Activated naive CD4-positive, alpha-beta T cell treated with anti-CD3 and anti-CD28 coated beads for 36 hours (primary cell): ENCODE measurements around the gene AIP. TPM values are rescaled to one million over a fixed set of nuclear protein-coding genes. Genes with fewer than 3 reads are reported as not detected.
"Not testable (repeated sequence)": the region's sequence is repeated elsewhere in the genome, so short reads cannot be mapped to it uniquely, and the experiment has no call there.

Experiments
- CTCF ChIA-PET: fragments of 350-600 bp; sonication (Branson Sonifier 250); formaldehyde crosslinking; loops from one replicate; lab custom pipeline; 2021; ENCODE audit warnings: antibody characterized with exemption; lab: Charles Lee
- DNase-seq: peaks from one replicate; pipeline ENCODE4 v3.0.0-alpha.2; 2020
- H3K27ac Mint-ChIP-seq: one replicate; pipeline ENCODE4 v1.8.0; 2021; ENCODE audit warnings: mild to moderate bottlenecking, mixed read lengths
- H3K27me3 Mint-ChIP-seq: one replicate; pipeline ENCODE4 v1.8.0; 2021; ENCODE audit warnings: low read depth, mixed read lengths
- H3K36me3 Mint-ChIP-seq: one replicate; pipeline ENCODE4 v1.8.0; 2021; ENCODE audit warnings: low read depth, mixed read lengths
- H3K4me1 Mint-ChIP-seq: one replicate; pipeline ENCODE4 v1.8.0; 2021; ENCODE audit warnings: low read depth, mixed read lengths
- H3K4me3 Mint-ChIP-seq: one replicate; pipeline ENCODE4 v1.8.0; 2021; ENCODE audit warnings: mild to moderate bottlenecking, moderate library complexity, mixed read lengths
- H3K9me3 Mint-ChIP-seq: one replicate; pipeline ENCODE4 v1.8.0; 2021; ENCODE audit warnings: mixed read lengths
- intact Hi-C: fragments of 100-400 bp; cut with micrococcal nuclease; formaldehyde crosslinking; loops from one replicate; pipeline ENCODE4 v1.15.1; 2023
- total RNA-seq, 2 experiments: library from RNA; stranded (reverse); gene quantifications; one replicate each; pipeline ENCODE4 v1.2.3, GENCODE V29; 2021

The AIP gene
- total RNA-seq, 2 experiments from 2014 or later, result 163 to 166 TPM

DNA sequence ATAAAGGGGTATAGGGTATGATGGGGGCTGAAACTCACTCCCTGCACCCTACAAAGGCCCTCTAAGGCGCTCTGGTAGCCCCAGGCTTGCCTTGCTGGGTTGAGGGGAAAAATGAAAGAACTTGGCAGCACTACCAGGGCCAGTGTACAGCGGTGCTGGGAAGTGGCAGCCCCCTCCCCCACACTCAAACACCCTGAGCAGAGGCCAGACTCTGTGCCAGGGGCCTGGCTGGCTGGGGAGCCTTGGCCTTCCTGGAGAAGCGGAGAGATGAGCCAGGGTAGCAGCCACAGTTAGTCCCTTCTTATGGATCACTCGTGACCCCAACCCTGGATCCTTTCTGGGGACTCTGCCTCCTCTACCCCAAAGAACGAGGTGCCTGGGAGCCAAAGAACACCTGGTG lies 16.5 kb upstream of the AIP start:
- no peak for DNase-seq
- intact Hi-C loops, result no loop called here
- H3K4me3 Mint-ChIP-seq, result no peak overlapping the region
- peak overlapping the region; percentile 83 for H3K27ac Mint-ChIP-seq
- H3K9me3 Mint-ChIP-seq, result no peaks in the 10 kb centered on the region
- H3K27me3 Mint-ChIP-seq, result no peaks in the 10 kb centered on the region
- CTCF ChIA-PET, result interaction anchor here (0.6 to 3.9 kb wide), 3 partner anchors 27 to 213 kb away, joined by 3 to 20 read pairs (median 4); partner anchors contain the start of gene PTPRCAP
- H3K4me1 Mint-ChIP-seq, result peaks cover 33% of the 10 kb centered on the region
- H3K36me3 Mint-ChIP-seq, result peaks cover 5% of the 10 kb centered on the region

DNA sequence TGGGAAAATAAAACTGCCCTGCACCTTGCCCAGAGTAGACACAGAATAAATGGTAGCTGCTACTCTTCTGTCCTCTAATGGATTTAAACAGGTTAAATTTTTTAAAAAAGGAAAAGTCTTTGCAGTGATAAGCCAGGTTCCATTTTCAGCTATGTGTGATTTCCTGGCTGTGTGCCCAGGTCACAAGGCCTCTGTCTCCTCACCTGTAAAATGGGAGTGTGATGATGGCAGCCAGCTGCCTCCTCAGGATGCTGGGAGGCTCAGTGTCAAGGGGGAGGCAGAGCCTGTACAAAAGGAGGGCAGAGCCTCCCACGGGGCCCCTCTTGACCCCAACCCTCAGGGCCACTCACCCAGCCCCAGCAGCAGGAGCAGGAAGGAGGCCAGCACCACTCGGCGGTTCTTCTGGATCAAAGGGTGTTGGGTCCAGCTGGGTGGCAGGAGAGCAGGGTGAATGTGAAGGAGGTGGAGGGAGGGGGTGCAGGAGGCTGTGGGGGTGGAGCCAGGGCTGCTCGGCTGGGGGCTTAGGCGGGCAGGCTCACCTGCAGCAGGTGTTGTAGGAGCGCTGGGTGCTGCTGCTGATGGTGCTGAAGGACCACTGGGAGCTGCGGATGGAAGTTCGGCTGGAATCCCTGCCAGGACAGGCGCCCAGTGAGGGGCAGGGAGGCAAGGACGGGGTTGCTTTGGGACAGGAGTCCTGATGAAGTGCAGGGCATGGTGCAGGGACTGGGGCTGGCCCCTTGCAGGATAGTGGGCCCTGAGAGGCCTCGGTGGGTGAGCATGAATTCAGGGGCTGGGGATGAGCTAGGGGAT lies 15.7 kb upstream of the AIP start:
- CTCF ChIA-PET, result interaction anchor here (1.3 to 3.9 kb wide), 5 partner anchors 19 to 85 kb away, joined by 4 to 20 read pairs (median 6); partner anchors contain the start of genes PITPNM1, PTPRCAP and TBC1D10C
- intact Hi-C loops, result no loop called here
- Mint-ChIP-seq H3K27ac (peak overlapping the region; percentile 83), H3K4me3 (peak overlapping the region; percentile 80), H3K9me3 (no peaks in the 10 kb centered on the region), H3K36me3 (peaks cover 5% of the 10 kb centered on the region), H3K4me1 (peaks cover 33% of the 10 kb centered on the region), H3K27me3 (no peaks in the 10 kb centered on the region)
- DNase-seq, result no peak

DNA sequence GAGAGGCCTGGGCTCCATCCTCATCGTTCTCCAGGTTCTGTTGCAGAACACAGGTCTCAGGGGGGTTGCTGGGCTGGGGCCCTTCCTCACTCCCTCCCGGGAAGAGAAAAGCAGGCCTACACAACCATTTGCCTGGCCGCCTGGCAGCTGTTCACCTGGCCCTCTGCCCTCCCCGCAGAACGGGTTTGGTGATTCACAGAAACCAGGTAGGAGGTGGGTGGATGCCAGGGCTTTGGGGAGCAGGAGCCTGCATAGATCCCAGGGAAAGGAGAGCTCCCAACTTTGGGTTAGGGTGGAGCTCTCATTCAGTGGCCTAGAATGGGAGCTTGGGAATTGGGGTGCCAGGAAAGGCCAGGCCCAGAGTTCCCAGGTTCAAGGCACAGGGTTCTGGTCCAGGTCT lies 14.8 kb upstream of the AIP start:
- peaks cover 33% of the 10 kb centered on the region for H3K4me1 Mint-ChIP-seq
- intact Hi-C loops, result loop anchor here (2.0 kb wide), 3 partner anchors 21 to 39 kb away; partner anchors contain the start of gene RPS6KB2
- DNase-seq, result peak; percentile 54

DNA sequence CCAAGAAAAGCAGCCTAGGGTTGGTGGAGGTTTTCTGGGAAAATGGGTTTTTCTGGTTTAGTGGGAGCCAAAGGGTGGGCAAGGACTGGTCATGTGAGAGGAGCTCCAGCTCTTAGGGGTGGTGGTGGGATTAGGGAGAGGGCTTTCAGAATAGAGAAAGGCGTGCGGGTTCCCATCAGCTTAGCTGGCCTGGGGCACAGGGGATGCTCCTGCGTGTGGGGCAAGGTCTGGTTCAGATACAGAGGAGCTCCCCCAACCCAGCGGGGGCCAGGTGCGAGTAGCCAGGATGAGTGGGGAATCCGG lies 14.4 kb upstream of the AIP start:
- CTCF ChIA-PET, result interaction anchor here (0.8 to 3.9 kb wide), 11 partner anchors 13 to 112 kb away, joined by 3 to 20 read pairs (median 5); partner anchors contain the start of genes AIP, CDK2AP2, PITPNM1 and PTPRCAP

More for the DNA sequence above, 14.8 kb upstream of the AIP start:
- CTCF ChIA-PET, result interaction anchor here (0.8 to 3.9 kb wide), 11 partner anchors 13 to 111 kb away, joined by 3 to 20 read pairs (median 5); partner anchors contain the start of genes AIP, CDK2AP2, PITPNM1 and PTPRCAP
- Mint-ChIP-seq H3K9me3 (no peaks in the 10 kb centered on the region), H3K27me3 (no peaks in the 10 kb centered on the region), H3K36me3 (peaks cover 5% of the 10 kb centered on the region), H3K27ac (peak overlapping the region; percentile 83), H3K4me3 (peak overlapping the region; percentile 80)

DNA sequence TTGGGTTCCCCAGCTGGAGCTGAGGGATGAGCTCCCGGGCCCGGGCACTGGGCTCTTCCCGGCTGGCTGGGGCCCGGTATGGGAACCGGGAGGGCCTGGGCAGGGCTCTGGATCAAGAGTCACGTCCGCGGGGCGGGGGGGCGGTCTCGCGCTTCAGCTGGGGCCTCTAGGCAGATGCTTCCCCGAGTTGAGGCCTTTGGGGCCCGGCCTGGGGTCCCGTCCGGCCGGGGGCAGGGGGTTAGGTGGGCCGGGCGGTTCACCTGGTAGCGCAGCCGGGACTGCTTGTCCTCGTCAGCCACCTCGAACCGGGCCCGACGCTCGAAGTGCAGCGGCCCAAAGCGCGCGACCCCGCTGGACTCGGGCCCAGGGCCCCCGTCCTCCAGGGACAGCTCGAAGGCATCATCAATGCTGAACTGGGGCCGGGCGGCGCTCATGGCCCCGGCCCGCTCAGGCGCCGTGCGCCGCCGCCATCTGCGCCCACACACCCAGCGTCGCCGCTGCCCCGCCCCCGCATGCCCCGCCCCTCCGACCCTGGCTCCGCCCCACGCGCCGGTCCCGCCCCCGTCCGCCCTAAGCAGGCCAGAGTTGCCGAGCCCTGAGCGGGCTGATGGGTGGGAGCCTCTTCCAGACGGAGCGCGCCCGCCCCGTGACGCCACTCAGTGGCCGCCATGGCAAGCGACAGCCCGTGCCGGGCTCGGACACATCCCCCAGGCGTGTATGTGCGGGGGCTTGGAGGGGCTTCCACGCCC lies 13.9 kb upstream of the AIP start, which contains the start of gene TMEM134:
Gene TMEM134, minus strand, starts transcription at position 493 of the 749 bp plus-strand sequence. Its CDS starts 59 bp downstream, at position 434.
- Mint-ChIP-seq H3K36me3 (peaks cover 5% of the 10 kb centered on the region), H3K4me3 (peak within 1 kb of the TSS; percentile 80), H3K27ac (peak within 1 kb of the TSS; percentile 86), H3K27me3 (no peaks in the 10 kb centered on the region), H3K4me1 (peaks cover 33% of the 10 kb centered on the region), H3K9me3 (no peaks in the 10 kb centered on the region)
- DNase-seq, result peak; percentile 92
- intact Hi-C loops, result loop anchor here (1.0 to 2.0 kb wide), 8 partner anchors 14 to 78 kb away; partner anchors contain the start of genes AIP, RAD9A and RPS6KB2
- CTCF ChIA-PET, result interaction anchor here (0.7 to 3.9 kb wide), 12 partner anchors 12 to 112 kb away, joined by 3 to 20 read pairs (median 4); partner anchors contain the start of genes AIP, CDK2AP2, PITPNM1 and PTPRCAP

More for the DNA sequence above, 14.4 kb upstream of the AIP start:
- H3K9me3 Mint-ChIP-seq, result no peaks in the 10 kb centered on the region
- peak overlapping the region; percentile 80 for H3K4me3 Mint-ChIP-seq
- peak; percentile 45 for DNase-seq
- no peaks in the 10 kb centered on the region for H3K27me3 Mint-ChIP-seq
- H3K27ac Mint-ChIP-seq, result peak overlapping the region; percentile 83
- H3K4me1 Mint-ChIP-seq, result peaks cover 33% of the 10 kb centered on the region
- intact Hi-C loops, result loop anchor here (2.0 kb wide), 3 partner anchors 22 to 40 kb away; partner anchors contain the start of gene RPS6KB2
- peaks cover 5% of the 10 kb centered on the region for H3K36me3 Mint-ChIP-seq

DNA sequence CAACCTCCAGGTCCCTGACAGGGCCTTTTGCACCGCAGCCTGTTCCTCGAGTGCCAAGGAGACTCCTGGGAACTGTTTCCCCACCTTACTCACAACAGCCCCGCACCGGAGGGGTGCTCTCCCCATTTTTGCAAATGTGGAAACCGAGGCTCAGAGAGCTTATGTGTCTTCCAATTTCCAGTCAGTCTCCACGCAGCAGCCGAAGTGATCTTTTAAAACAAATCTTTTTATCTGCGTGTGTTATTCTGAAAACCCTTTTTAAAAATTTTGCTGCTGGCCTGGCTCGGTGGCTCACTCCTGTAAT lies 13.4 kb upstream of the AIP start:
- Mint-ChIP-seq H3K9me3 (no peaks in the 10 kb centered on the region), H3K36me3 (peaks cover 5% of the 10 kb centered on the region), H3K27ac (peak overlapping the region; percentile 86), H3K27me3 (no peaks in the 10 kb centered on the region), H3K4me3 (peak overlapping the region; percentile 75), H3K4me1 (peaks cover 32% of the 10 kb centered on the region)
- intact Hi-C loops, result loop anchor here (1.0 to 2.0 kb wide), 8 partner anchors 14 to 78 kb away; partner anchors contain the start of genes AIP, RAD9A and RPS6KB2
- no peak for DNase-seq
- CTCF ChIA-PET, result interaction anchor here (0.7 to 2.1 kb wide), 4 partner anchors 36 to 113 kb away, joined by 3 to 6 read pairs (median 4); partner anchors contain the start of genes PITPNM1 and RAD9A

DNA sequence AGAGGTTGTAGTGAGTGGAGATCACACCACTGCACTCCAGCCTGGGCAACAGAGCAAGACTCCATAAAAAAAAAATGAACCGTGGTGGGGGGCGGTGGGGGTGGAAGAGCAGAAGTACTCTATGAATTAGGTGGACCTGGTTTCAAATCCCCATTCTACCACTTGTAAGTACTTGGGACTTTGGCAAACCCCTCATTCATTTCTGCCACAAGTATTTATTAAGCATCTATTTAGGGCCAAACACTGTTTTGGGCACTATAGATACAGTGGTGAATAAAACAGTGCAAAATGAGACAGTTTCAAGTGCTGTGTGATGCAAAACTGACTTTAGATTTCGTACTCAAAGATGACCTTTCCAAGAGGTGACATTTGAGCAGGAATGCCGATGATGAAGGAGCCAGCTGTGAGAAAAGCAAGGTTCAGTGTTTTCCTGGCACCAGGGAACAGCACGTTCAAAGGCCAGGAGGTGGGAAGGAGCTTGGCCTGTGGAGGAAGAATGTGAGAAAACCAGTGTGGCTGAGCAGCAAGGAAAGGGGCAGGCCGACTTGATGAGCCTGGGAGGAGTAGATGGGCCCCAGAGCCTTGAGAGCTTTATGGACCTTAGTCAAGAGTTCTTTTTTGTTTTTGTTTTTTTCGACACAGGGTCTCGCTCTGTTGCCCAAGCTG lies 12.4 kb upstream of the AIP start:
- H3K9me3 Mint-ChIP-seq, result no peaks in the 10 kb centered on the region
- CTCF ChIA-PET, result interaction anchor here (0.9 to 1.8 kb wide), 2 partner anchors 14 to 66 kb away, joined by 3 to 6 read pairs; no protein-coding TSS in a partner anchor
- H3K36me3 Mint-ChIP-seq, result peaks cover 2% of the 10 kb centered on the region
- peak overlapping the region; percentile 75 for H3K4me3 Mint-ChIP-seq
- H3K27ac Mint-ChIP-seq, result peak overlapping the region; percentile 86
- intact Hi-C loops, result no loop called here
- no peaks in the 10 kb centered on the region for H3K27me3 Mint-ChIP-seq
- H3K4me1 Mint-ChIP-seq, result peaks cover 28% of the 10 kb centered on the region
- no peak for DNase-seq

DNA sequence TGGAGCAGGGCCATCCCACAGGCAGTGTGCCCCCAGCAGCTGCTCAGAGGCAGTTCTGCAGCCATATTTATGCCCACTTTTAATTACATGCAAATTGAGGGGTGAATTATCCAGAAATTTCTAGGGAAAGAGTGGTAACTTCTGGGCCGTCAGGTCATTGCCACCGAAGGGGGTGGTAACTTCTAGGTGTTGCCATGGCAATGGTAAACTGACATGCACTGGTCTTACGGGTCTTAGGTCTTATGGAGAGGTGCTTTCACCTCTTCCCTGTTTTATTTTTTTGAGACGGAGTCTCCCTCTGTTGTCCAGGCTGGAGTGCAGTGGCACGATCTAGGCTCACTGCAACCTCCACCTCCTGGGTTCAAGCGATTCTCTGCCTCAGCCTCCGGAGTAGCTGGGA lies 9.9 kb upstream of the AIP start:
- no peak for DNase-seq
- Mint-ChIP-seq H3K9me3 (no peaks in the 10 kb centered on the region), H3K36me3 (no peaks in the 10 kb centered on the region), H3K27ac (no peak overlapping the region), H3K4me1 (peaks cover 11% of the 10 kb centered on the region), H3K4me3 (no peak overlapping the region), H3K27me3 (no peaks in the 10 kb centered on the region)
- CTCF ChIA-PET, result no interaction called here
- intact Hi-C loops, result no loop called here

DNA sequence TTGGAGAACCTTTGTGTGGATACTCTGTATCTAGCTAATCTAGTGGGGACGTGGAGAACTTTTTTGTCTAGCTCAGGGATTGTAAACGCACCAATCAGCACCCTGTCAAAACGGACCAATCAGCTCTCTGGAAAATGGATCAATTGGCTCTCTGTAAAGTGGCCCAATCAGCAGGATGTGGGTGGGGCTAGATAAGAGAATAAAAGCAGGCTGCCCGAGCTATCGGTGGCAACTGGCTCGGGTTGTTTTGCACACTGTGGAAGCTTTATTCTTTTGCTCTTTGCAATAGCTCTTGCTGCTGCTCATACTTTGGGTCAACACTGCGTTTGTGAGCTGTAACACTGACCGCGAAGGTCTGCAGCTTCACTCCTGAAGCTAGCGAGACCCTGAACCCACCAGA lies 6.1 kb upstream of the AIP start:
- DNase-seq, intact Hi-C loops, H3K36me3 Mint-ChIP-seq, H3K9me3 Mint-ChIP-seq, H3K4me1 Mint-ChIP-seq, H3K4me3 Mint-ChIP-seq, H3K27ac Mint-ChIP-seq, CTCF ChIA-PET, H3K27me3 Mint-ChIP-seq: not testable (repeated sequence)

DNA sequence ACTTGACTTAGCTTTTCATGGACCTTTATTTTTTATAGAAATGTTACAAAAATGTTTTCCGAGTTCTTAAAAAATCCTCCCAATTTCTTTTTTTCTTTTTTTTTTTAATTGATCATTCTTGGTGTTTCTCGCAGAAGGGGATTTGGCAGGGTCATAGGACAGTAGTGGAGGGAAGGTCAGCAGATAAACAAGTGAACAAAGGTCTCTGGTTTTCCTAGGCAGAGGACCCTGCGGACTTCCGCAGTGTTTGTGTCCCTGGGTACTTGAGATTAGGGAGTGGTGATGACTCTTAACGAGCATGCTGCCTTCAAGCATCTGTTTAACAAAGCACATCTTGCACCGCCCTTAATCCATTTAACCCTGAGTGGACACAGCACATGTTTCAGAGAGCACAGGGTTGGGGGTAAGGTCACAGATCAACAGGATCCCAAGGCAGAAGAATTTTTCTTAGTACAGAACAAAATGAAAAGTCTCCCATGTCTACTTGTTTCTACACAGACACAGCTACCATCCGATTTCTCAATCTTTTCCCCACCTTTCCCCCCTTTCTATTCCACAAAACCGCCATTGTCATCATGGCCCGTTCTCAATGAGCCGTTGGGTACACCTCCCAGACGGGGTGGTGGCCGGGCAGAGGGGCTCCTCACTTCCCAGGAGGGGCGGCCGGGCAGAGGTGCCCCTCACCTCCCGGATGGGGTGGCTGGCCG lies 5.3 kb upstream of the AIP start:
- DNase-seq, H3K4me3 Mint-ChIP-seq, H3K36me3 Mint-ChIP-seq, H3K9me3 Mint-ChIP-seq, H3K4me1 Mint-ChIP-seq, H3K27me3 Mint-ChIP-seq, H3K27ac Mint-ChIP-seq, CTCF ChIA-PET, intact Hi-C loops: not testable (repeated sequence)

DNA sequence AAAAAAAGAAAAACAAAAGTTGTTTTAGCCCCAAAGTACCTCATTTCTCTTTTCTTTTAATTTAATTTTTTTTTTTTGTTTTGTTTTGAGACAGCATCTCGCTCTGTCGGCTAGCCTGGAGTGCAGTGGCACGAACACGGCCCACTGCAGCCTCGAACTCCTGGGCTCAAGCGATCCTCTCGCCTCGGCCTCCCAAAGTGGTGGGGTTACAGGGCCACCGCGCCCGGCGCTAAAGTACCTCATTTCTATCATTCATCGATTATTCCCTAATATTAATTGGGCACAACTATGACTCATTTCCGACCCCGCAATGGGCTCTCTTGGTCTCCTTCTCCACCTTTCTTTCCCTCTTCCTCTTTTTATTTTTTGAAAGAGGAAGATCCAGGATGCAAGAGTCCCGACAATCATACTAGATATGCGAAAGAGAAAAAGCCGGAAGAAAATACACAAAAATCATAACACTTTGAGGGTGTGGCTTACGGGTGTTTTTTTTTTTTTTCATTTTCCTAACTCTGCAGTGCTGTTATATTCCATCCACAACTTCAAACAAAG lies 475 bp upstream of the AIP start:
- Mint-ChIP-seq H3K4me3 (peak overlapping the region; percentile 94), H3K27me3 (no peaks in the 10 kb centered on the region), H3K27ac (peak overlapping the region; percentile 99), H3K36me3 (peaks cover 22% of the 10 kb centered on the region), H3K9me3 (no peaks in the 10 kb centered on the region), H3K4me1 (peaks cover 27% of the 10 kb centered on the region)
- no peak for DNase-seq
- CTCF ChIA-PET, result interaction anchor here (1.0 to 1.5 kb wide), 3 partner anchors 14 to 99 kb away, joined by 3 to 4 read pairs (median 3); no protein-coding TSS in a partner anchor
- intact Hi-C loops, result loop anchor here (5.0 kb wide), 1 partner anchor 195 kb away; the partner anchor contains the start of gene ANKRD13D
